Activated T-cell treated with anti-CD3 and anti-CD28 coated beads, Interleukin-2, amount 50 U/mL, for 72 hours (primary cell): ENCODE data around the gene TRPV2. TPM values are rescaled to one million over a fixed set of nuclear protein-coding genes. Genes with fewer than 3 reads are reported as not detected.

Experiments used
- ATAC-seq, 2 donors: fragments of 150-1000 bp; cut with Tn5 transposase; replicated peaks in 1 of 2; 2 replicates each; pipeline ENCODE4 v1.10.0; 2021; ENCODE audit warnings: moderate library complexity in 2 of 2, mild to moderate bottlenecking in 1 of 2
- DNase-seq, 2 donors: peaks; one replicate each; pipeline ENCODE4 v3.0.0; 2021 to 2022; ENCODE audit warnings: mixed read lengths in 1 of 2
- H3K27ac Mint-ChIP-seq: one replicate; pipeline ENCODE4 v1.8.0; 2022; ENCODE audit warnings: mild to moderate bottlenecking, moderate library complexity, mixed read lengths
- H3K27me3 Mint-ChIP-seq: one replicate; pipeline ENCODE4 v1.8.0; 2022; ENCODE audit warnings: low read depth, mixed read lengths
- H3K36me3 Mint-ChIP-seq, 2 donors: one replicate each; pipeline ENCODE4 v1.8.0; 2022; ENCODE audit warnings: mixed read lengths in 2 of 2, mild to moderate bottlenecking in 1 of 2; ENCODE audit not compliant: insufficient read depth in 2 of 2
- H3K4me1 Mint-ChIP-seq: one replicate; pipeline ENCODE4 v1.8.0; 2022; ENCODE audit warnings: low read depth, mixed read lengths
- H3K4me3 Mint-ChIP-seq, 2 donors: one replicate each; pipeline ENCODE4 v1.8.0; 2022; ENCODE audit warnings: mild to moderate bottlenecking in 2 of 2, mixed read lengths in 2 of 2, moderate library complexity in 2 of 2
- H3K9me3 Mint-ChIP-seq, 2 donors: one replicate each; pipeline ENCODE4 v1.8.0; 2022; ENCODE audit warnings: mixed read lengths in 2 of 2
- total RNA-seq, 2 donors: library from RNA; stranded (reverse); gene quantifications; one replicate each; pipeline ENCODE4 v1.2.3, GENCODE V29; 2022

Gene TRPV2
- total RNA-seq, 2 donors from 2014 or later = 46.0 to 47.3 TPM

DNA sequence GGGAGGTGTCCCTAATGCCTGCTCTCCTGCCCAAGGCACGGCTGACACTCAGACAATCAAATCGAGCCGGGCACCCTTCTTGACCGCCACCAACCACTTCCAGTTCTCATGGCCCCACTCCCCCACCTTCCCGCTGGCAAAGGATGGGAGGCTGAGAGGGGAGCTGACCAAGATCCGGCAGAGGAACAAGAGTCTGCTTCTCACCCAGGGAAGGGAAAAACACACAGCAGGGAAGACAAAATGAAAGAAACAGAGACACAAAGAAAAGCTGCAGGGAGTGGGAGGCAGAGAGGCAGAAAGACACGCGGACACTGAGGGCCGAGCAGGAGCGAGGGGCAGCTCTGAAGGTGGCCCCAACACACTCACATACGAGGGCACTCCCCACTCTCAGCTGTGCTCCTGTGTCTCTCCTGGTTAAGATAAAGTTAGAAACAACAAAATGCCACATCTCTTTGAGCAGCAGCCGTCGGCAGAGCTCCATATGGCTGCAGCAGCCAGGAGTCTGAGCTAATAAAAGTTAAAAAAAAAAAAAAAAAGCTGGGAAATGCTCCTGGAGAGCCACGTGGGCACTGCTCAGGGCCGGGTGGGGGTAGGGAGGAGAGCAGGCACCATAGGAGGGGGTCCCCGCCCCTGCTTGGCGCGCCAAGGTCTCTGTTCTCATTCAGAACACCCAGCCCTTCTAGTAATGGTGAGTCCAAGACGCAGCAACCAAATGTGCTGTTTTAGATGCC lies 69.2 kb downstream of the TRPV2 start:
- Mint-ChIP-seq H3K27ac (no peak overlapping the region), H3K27me3 (no peaks in the 10 kb centered on the region), H3K4me3 (no peak overlapping the region), H3K4me1 (no peaks in the 10 kb centered on the region), H3K9me3 (no peaks in the 10 kb centered on the region), H3K36me3 (no peaks in the 10 kb centered on the region)
- no peak for ATAC-seq
- DNase-seq = no peak

Other genes starting within 250 kb of the TRPV2 start
- 100 to 1,000 TPM; 117 to 130 TPM for gene NCOR1, start 200.0 kb upstream of the TRPV2 start, total RNA-seq
- 10 to 100 TPM; 42.5 to 51.9 TPM for gene PIGL, start 198.4 kb upstream of the TRPV2 start, total RNA-seq
- 10 to 100 TPM; 48.5 to 54.9 TPM for gene CENPV, start 62.1 kb upstream of the TRPV2 start, total RNA-seq
- gene UBB, start 34.5 kb upstream of the TRPV2 start, total RNA-seq = 1,000 to 10,000 TPM in 1 of 2 donors, 100 to 1,000 TPM in 1; 726 to 1,037 TPM
- 1 to 10 TPM; 2.6 to 3.4 TPM for gene LRRC75A, start 76.6 kb downstream of the TRPV2 start, total RNA-seq
- gene ZNF287, start 153.6 kb downstream of the TRPV2 start, total RNA-seq = 1 to 10 TPM; 7.3 to 9.2 TPM
- 1 to 10 TPM; 6.9 to 8.4 TPM for gene ZNF624, start 238.3 kb downstream of the TRPV2 start, total RNA-seq